GM23338 (cell line): ENCODE results near the gene TSR3.

Experiments used
- CREB1 ChIP-seq: fragments of 250-450 bp; sonication (Bioruptor Pico); IDR thresholded peaks from 2 replicates; pipeline ENCODE4 v1.5.0; 2020; ENCODE audit warnings: low read depth, mild to moderate bottlenecking, moderate library complexity
- EZH2 ChIP-seq: fragments of 200-600 bp; sonication (generic); IDR thresholded peaks from one replicate; pipeline ENCODE4 v1.8.0; 2017; ENCODE audit warnings: antibody characterized with exemption, mild to moderate bottlenecking, low read depth; ENCODE audit not compliant: unreplicated experiment
- EZH2phosphoT487 ChIP-seq: fragments of 200-600 bp; sonication (generic); IDR thresholded peaks from one replicate; pipeline ENCODE4 v1.8.1; 2018; ENCODE audit warnings: antibody characterized with exemption; ENCODE audit not compliant: unreplicated experiment
- JUNB ChIP-seq: IDR thresholded peaks from one replicate; pipeline ENCODE4 v1.6.1; 2016; ENCODE audit warnings: antibody characterized with exemption; ENCODE audit not compliant: unreplicated experiment
- POLR2AphosphoS5 ChIP-seq: IDR thresholded peaks from 2 replicates; pipeline ENCODE4 v1.6.1; 2016; ENCODE audit warnings: antibody characterized with exemption, low read depth
- STAT1 ChIP-seq: IDR thresholded peaks from one replicate; pipeline ENCODE4 v1.6.1; 2016; ENCODE audit warnings: antibody characterized with exemption; ENCODE audit not compliant: unreplicated experiment
- ZNF114 ChIP-seq: fragments of 250-450 bp; sonication (Bioruptor Pico); IDR thresholded peaks from 2 replicates; pipeline ENCODE4 v1.5.0; 2020; ENCODE audit warnings: mild to moderate bottlenecking, moderate library complexity
- ZNF331 ChIP-seq: fragments of 250-450 bp; sonication (Bioruptor Pico); IDR thresholded peaks from 2 replicates; pipeline ENCODE4 v1.5.0; 2020; ENCODE audit warnings: low read depth, mild to moderate bottlenecking, moderate library complexity
- TF ChIP-seq, protein P1 (sequence below), 2 experiments: fragments of 200-600 bp in 1 of 2; sonication (generic) in 1 of 2; conservative IDR thresholded peaks; 2 replicates each; pipeline versions ENCODE4 v1.5.1 to v1.6.1; 2016 to 2017; ENCODE audit warnings: antibody characterized with exemption in 2 of 2, low read depth in 2 of 2, mild to moderate bottlenecking in 2 of 2, moderate library complexity in 1 of 2
- TF ChIP-seq, protein P2 (sequence below): IDR thresholded peaks from one replicate; pipeline ENCODE4 v1.6.1; 2018; ENCODE audit warnings: antibody characterized with exemption; ENCODE audit not compliant: unreplicated experiment
- TF ChIP-seq, protein P3 (sequence below): fragments of 250-450 bp; sonication (Bioruptor Pico); IDR thresholded peaks from 2 replicates; pipeline ENCODE4 v1.5.0; 2020; ENCODE audit warnings: mild to moderate bottlenecking, moderate library complexity
- TF ChIP-seq, protein P4 (sequence below): IDR thresholded peaks from 2 replicates; pipeline ENCODE4 v1.6.1; 2016; ENCODE audit warnings: antibody characterized with exemption

DNA sequence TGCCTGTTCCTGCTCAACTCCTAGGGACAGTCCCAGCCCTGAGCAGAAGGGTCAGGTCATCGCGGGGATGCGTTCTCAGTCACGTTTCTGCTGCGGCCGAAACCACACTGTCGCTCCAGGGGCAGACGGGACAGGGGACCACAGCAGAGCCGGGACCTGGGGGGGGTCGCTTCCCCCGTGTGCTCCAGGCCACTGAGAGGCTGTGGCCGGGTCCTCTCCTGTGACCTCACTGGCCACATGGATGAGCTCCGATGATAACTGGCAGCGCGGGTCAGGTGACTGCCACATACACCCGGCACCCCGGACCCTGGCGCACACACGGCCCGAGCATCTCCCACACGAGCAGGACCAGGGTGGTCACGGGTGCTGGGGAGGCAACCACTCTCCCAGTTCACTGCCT, 12.8 kb upstream of the TSR3 start:
- TF ChIP-seq CREB1 (no peak), POLR2AphosphoS5 (no peak), ZNF331 (no peak), EZH2phosphoT487 (no peak), STAT1 (no peak), EZH2 (no peak), JUNB (no peak), ZNF114 (CRISPR knock-in tag) (no peak)
- TF ChIP-seq, protein P1, sequence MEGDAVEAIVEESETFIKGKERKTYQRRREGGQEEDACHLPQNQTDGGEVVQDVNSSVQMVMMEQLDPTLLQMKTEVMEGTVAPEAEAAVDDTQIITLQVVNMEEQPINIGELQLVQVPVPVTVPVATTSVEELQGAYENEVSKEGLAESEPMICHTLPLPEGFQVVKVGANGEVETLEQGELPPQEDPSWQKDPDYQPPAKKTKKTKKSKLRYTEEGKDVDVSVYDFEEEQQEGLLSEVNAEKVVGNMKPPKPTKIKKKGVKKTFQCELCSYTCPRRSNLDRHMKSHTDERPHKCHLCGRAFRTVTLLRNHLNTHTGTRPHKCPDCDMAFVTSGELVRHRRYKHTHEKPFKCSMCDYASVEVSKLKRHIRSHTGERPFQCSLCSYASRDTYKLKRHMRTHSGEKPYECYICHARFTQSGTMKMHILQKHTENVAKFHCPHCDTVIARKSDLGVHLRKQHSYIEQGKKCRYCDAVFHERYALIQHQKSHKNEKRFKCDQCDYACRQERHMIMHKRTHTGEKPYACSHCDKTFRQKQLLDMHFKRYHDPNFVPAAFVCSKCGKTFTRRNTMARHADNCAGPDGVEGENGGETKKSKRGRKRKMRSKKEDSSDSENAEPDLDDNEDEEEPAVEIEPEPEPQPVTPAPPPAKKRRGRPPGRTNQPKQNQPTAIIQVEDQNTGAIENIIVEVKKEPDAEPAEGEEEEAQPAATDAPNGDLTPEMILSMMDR (conservative IDR thresholded peaks at IDR 0.05; ENCODE audit: low read depth in 2 of 2), result no peak
- TF ChIP-seq, protein P2, sequence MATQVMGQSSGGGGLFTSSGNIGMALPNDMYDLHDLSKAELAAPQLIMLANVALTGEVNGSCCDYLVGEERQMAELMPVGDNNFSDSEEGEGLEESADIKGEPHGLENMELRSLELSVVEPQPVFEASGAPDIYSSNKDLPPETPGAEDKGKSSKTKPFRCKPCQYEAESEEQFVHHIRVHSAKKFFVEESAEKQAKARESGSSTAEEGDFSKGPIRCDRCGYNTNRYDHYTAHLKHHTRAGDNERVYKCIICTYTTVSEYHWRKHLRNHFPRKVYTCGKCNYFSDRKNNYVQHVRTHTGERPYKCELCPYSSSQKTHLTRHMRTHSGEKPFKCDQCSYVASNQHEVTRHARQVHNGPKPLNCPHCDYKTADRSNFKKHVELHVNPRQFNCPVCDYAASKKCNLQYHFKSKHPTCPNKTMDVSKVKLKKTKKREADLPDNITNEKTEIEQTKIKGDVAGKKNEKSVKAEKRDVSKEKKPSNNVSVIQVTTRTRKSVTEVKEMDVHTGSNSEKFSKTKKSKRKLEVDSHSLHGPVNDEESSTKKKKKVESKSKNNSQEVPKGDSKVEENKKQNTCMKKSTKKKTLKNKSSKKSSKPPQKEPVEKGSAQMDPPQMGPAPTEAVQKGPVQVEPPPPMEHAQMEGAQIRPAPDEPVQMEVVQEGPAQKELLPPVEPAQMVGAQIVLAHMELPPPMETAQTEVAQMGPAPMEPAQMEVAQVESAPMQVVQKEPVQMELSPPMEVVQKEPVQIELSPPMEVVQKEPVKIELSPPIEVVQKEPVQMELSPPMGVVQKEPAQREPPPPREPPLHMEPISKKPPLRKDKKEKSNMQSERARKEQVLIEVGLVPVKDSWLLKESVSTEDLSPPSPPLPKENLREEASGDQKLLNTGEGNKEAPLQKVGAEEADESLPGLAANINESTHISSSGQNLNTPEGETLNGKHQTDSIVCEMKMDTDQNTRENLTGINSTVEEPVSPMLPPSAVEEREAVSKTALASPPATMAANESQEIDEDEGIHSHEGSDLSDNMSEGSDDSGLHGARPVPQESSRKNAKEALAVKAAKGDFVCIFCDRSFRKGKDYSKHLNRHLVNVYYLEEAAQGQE, result no peak
- TF ChIP-seq, protein P3, sequence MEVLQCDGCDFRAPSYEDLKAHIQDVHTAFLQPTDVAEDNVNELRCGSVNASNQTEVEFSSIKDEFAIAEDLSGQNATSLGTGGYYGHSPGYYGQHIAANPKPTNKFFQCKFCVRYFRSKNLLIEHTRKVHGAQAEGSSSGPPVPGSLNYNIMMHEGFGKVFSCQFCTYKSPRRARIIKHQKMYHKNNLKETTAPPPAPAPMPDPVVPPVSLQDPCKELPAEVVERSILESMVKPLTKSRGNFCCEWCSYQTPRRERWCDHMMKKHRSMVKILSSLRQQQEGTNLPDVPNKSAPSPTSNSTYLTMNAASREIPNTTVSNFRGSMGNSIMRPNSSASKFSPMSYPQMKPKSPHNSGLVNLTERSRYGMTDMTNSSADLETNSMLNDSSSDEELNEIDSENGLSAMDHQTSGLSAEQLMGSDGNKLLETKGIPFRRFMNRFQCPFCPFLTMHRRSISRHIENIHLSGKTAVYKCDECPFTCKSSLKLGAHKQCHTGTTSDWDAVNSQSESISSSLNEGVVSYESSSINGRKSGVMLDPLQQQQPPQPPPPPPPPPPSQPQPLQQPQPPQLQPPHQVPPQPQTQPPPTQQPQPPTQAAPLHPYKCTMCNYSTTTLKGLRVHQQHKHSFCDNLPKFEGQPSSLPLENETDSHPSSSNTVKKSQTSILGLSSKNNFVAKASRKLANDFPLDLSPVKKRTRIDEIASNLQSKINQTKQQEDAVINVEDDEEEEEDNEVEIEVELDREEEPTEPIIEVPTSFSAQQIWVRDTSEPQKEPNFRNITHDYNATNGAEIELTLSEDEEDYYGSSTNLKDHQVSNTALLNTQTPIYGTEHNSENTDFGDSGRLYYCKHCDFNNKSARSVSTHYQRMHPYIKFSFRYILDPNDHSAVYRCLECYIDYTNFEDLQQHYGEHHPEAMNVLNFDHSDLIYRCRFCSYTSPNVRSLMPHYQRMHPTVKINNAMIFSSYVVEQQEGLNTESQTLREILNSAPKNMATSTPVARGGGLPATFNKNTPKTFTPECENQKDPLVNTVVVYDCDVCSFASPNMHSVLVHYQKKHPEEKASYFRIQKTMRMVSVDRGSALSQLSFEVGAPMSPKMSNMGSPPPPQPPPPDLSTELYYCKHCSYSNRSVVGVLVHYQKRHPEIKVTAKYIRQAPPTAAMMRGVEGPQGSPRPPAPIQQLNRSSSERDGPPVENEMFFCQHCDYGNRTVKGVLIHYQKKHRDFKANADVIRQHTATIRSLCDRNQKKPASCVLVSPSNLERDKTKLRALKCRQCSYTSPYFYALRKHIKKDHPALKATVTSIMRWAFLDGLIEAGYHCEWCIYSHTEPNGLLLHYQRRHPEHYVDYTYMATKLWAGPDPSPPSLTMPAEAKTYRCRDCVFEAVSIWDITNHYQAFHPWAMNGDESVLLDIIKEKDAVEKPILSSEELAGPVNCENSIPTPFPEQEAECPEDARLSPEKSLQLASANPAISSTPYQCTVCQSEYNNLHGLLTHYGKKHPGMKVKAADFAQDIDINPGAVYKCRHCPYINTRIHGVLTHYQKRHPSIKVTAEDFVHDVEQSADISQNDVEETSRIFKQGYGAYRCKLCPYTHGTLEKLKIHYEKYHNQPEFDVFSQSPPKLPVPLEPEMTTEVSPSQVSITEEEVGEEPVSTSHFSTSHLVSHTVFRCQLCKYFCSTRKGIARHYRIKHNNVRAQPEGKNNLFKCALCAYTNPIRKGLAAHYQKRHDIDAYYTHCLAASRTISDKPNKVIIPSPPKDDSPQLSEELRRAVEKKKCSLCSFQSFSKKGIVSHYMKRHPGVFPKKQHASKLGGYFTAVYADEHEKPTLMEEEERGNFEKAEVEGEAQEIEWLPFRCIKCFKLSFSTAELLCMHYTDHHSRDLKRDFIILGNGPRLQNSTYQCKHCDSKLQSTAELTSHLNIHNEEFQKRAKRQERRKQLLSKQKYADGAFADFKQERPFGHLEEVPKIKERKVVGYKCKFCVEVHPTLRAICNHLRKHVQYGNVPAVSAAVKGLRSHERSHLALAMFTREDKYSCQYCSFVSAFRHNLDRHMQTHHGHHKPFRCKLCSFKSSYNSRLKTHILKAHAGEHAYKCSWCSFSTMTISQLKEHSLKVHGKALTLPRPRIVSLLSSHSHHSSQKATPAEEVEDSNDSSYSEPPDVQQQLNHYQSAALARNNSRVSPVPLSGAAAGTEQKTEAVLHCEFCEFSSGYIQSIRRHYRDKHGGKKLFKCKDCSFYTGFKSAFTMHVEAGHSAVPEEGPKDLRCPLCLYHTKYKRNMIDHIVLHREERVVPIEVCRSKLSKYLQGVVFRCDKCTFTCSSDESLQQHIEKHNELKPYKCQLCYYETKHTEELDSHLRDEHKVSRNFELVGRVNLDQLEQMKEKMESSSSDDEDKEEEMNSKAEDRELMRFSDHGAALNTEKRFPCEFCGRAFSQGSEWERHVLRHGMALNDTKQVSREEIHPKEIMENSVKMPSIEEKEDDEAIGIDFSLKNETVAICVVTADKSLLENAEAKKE (CRISPR knock-in tag), result no peak
- TF ChIP-seq, protein P4, sequence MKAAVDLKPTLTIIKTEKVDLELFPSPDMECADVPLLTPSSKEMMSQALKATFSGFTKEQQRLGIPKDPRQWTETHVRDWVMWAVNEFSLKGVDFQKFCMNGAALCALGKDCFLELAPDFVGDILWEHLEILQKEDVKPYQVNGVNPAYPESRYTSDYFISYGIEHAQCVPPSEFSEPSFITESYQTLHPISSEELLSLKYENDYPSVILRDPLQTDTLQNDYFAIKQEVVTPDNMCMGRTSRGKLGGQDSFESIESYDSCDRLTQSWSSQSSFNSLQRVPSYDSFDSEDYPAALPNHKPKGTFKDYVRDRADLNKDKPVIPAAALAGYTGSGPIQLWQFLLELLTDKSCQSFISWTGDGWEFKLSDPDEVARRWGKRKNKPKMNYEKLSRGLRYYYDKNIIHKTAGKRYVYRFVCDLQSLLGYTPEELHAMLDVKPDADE, result no peak
